SK-N-SH (cell line): ENCODE data around the gene MRM3. TPM values are rescaled to one million over a fixed set of nuclear protein-coding genes. Genes with fewer than 3 reads are reported as not detected.

ENCODE experiments used
- CTCF ChIA-PET: fragments of 300-600, 350-600 bp; formaldehyde crosslinking; extraction: SDS; loops from one replicate; lab custom pipeline; 2021; lab: Yijun Ruan, JAX
- POLR2A ChIA-PET: fragments of 350-600 bp; sonication (Branson Sonifier 250); formaldehyde crosslinking; extraction: SDS; loops from one replicate; lab custom pipeline; 2020; ENCODE audit warnings: antibody characterized with exemption, inconsistent platforms; lab: Yijun Ruan, JAX
- DNase-seq: peaks from one replicate; pipeline ENCODE4 v3.0.0; 2012
- H2AFZ ChIP-seq: fragments of 200-600 bp; sonication (generic); 2 replicates; pipeline ENCODE4 v1.8.1; 2016; ENCODE audit warnings: antibody characterized with exemption, mild to moderate bottlenecking, low read depth
- H3F3A ChIP-seq: fragments of 200-600 bp; sonication (generic); replicated peaks from 2 replicates; pipeline ENCODE3; 2016; ENCODE audit warnings: antibody characterized with exemption, mild to moderate bottlenecking; ENCODE audit not compliant: insufficient read depth
- H3K27ac ChIP-seq, 2 experiments: fragments of 200-500 bp in 1 of 2; fragments of 200-600 bp in 1 of 2; sonication (Bioruptor generic) in 1 of 2; sonication (generic), shearing (Covaris generic) in 1 of 2; 2 replicates each; pipeline versions ENCODE4 v1.5.1 to v1.6.1; 2014 to 2016; ENCODE audit warnings: low read depth in 2 of 2, inconsistent platforms in 1 of 2, low read length in 1 of 2, mild to moderate bottlenecking in 1 of 2, mixed read lengths in 1 of 2
- H3K27me3 ChIP-seq: fragments of 200-600 bp; sonication (generic), shearing (Covaris generic); 2 replicates; pipeline ENCODE4 v1.6.1; 2016; ENCODE audit warnings: mixed run types; ENCODE audit not compliant: insufficient read depth
- H3K36me3 ChIP-seq, 2 experiments: fragments of 200-500 bp in 1 of 2; fragments of 200-600 bp in 1 of 2; sonication (Bioruptor generic) in 1 of 2; sonication (generic) in 1 of 2; replicated peaks in 1 of 2; 2 replicates each; pipeline versions ENCODE3 to v1.5.1; 2014 to 2016; ENCODE audit warnings: low read length in 1 of 2, mild to moderate bottlenecking in 1 of 2; ENCODE audit not compliant: insufficient read depth in 2 of 2, control insufficient read depth in 1 of 2
- H3K4me1 ChIP-seq, 2 experiments: fragments of 200-500 bp in 1 of 2; fragments of 200-600 bp in 1 of 2; sonication (Bioruptor generic) in 1 of 2; sonication (generic), shearing (Covaris generic) in 1 of 2; 2 replicates each; pipeline versions ENCODE4 v1.5.1 to v1.6.1; 2014 to 2016; ENCODE audit warnings: low read depth in 1 of 2, low read length in 1 of 2, mixed run types in 1 of 2; ENCODE audit not compliant: insufficient read depth in 2 of 2, control insufficient read depth in 1 of 2
- H3K4me2 ChIP-seq: fragments of 200-600 bp; sonication (generic), shearing (Covaris generic); 2 replicates; pipeline ENCODE4 v1.6.1; 2017; ENCODE audit warnings: mixed run types
- H3K4me3 ChIP-seq, 2 experiments: fragments of 200-500 bp in 1 of 2; fragments of 200-600 bp in 1 of 2; sonication (Bioruptor generic) in 1 of 2; sonication (generic), shearing (Covaris generic) in 1 of 2; 2 replicates each; pipeline versions ENCODE4 v1.5.1 to v1.8.1; 2014 to 2016; ENCODE audit warnings: low read depth in 2 of 2, inconsistent platforms in 1 of 2, low read length in 1 of 2, mild to moderate bottlenecking in 1 of 2, mixed read lengths in 1 of 2, moderate library complexity in 1 of 2
- H3K79me2 ChIP-seq: fragments of 200-600 bp; sonication (generic); 2 replicates; pipeline ENCODE4 v1.8.1; 2017; ENCODE audit warnings: mild to moderate bottlenecking; ENCODE audit not compliant: insufficient read depth
- H3K9ac ChIP-seq: fragments of 200-600 bp; sonication (generic); 2 replicates; pipeline ENCODE4 v1.6.1; 2017; ENCODE audit warnings: mixed run types
- H3K9me2 ChIP-seq: fragments of 200-600 bp; sonication (generic); 2 replicates; pipeline ENCODE4 v1.6.1; 2017; ENCODE audit warnings: mixed run types
- H3K9me3 ChIP-seq: fragments of 200-600 bp; sonication (generic); 2 replicates; pipeline ENCODE4 v1.6.1; 2017; ENCODE audit warnings: mixed run types, mild to moderate bottlenecking, moderate library complexity
- H4K20me1 ChIP-seq: fragments of 200-600 bp; sonication (generic); 2 replicates; pipeline ENCODE4 v1.6.1; 2017; ENCODE audit warnings: mild to moderate bottlenecking, mixed run types; ENCODE audit not compliant: insufficient read depth
- CHD2 ChIP-seq: fragments of 150-350 bp; IDR thresholded peaks from 2 replicates; pipeline ENCODE4 v1.6.1; 2018; ENCODE audit warnings: low read length; ENCODE audit not compliant: partially characterized antibody
- ELF1 ChIP-seq: IDR thresholded peaks from 2 replicates; pipeline ENCODE4 v1.4.0; 2012
- EP300 ChIP-seq, 2 experiments: IDR thresholded peaks; 2 replicates each; pipeline versions ENCODE4 v1.4.0 to v1.6.1; 2012; ENCODE audit warnings: borderline replicate concordance in 1 of 2, low read depth in 1 of 2, low read length in 1 of 2
- EZH2phosphoT487 ChIP-seq: fragments of 200-600 bp; sonication (generic); IDR thresholded peaks from 2 replicates; pipeline ENCODE4 v1.6.1; 2017; ENCODE audit warnings: low read depth, mixed run types, mild to moderate bottlenecking, antibody characterized with exemption, moderate library complexity, borderline replicate concordance
- FOSL2 ChIP-seq: IDR thresholded peaks from 2 replicates; pipeline ENCODE4 v1.4.0; 2012; ENCODE audit warnings: low read depth, mild to moderate bottlenecking, moderate library complexity, borderline replicate concordance
- FOXM1 ChIP-seq: IDR thresholded peaks from 2 replicates; pipeline ENCODE4 v1.4.0; 2012; ENCODE audit warnings: low read depth, mild to moderate bottlenecking
- GABPA ChIP-seq: IDR thresholded peaks from 2 replicates; pipeline ENCODE4 v1.4.0; 2012; ENCODE audit warnings: low read depth, mild to moderate bottlenecking
- GATA2 ChIP-seq: sonication (generic); formaldehyde crosslinking; IDR thresholded peaks from 2 replicates; pipeline ENCODE4 v1.5.0; 2020; ENCODE audit warnings: mild to moderate bottlenecking, missing genetic modification reagents
- JUND ChIP-seq: IDR thresholded peaks from 2 replicates; pipeline ENCODE4 v1.4.0; 2012
- MEF2A ChIP-seq: IDR thresholded peaks from 2 replicates; pipeline ENCODE4 v1.4.0; 2012; ENCODE audit warnings: low read depth, borderline replicate concordance
- NRF1 ChIP-seq: IDR thresholded peaks from 2 replicates; pipeline ENCODE4 v1.6.1; 2012; ENCODE audit warnings: low read depth, mild to moderate bottlenecking, low read length
- POLR2AphosphoS5 ChIP-seq: IDR thresholded peaks from 2 replicates; pipeline ENCODE4 v1.6.1; 2012; ENCODE audit warnings: low read depth, low read length
- RAD21 ChIP-seq: IDR thresholded peaks from 2 replicates; pipeline ENCODE4 v1.6.1; 2012; ENCODE audit warnings: mild to moderate bottlenecking, low read length
- RCOR1 ChIP-seq: fragments of 150-350 bp; IDR thresholded peaks from 2 replicates; pipeline ENCODE4 v1.6.1; 2017; ENCODE audit warnings: antibody characterized with exemption, low read length
- RFX5 ChIP-seq: IDR thresholded peaks from 2 replicates; pipeline ENCODE4 v1.6.1; 2012; ENCODE audit warnings: mild to moderate bottlenecking, improper control_type of control experiment, low read length
- SIN3A ChIP-seq: IDR thresholded peaks from 2 replicates; pipeline ENCODE4 v1.6.1; 2012; ENCODE audit warnings: low read depth, mild to moderate bottlenecking, low read length, moderate library complexity, borderline replicate concordance
- SMC3 ChIP-seq: IDR thresholded peaks from 2 replicates; pipeline ENCODE4 v1.6.1; 2012; ENCODE audit warnings: low read depth, low read length, improper control_type of control experiment
- TAF1 ChIP-seq: IDR thresholded peaks from 2 replicates; pipeline ENCODE4 v1.6.1; 2012; ENCODE audit warnings: low read depth, mild to moderate bottlenecking, low read length, moderate library complexity, borderline replicate concordance
- WGBS: methylation state at CpG from one replicate; pipeline ENCODE4 v1.1.6; 2017; ENCODE audit warnings: low lambda C conversion rate; 5-methylcytosine and 5-hydroxymethylcytosine counted together
- polyA plus RNA-seq, 3 experiments: library from polyadenylated mRNA; depleted of rRNA; stranded (reverse); fragments of >200 nt; gene quantifications; 2 replicates each; pipeline ENCODE4 v1.2.3, GENCODE V29; 2012
- TF ChIP-seq, protein P1 (sequence below): fragments of 150-350 bp; IDR thresholded peaks from 2 replicates; pipeline ENCODE4 v1.6.1; 2017; ENCODE audit warnings: antibody characterized with exemption, low read length, low read depth, borderline replicate concordance
- TF ChIP-seq, protein P2 (sequence below): IDR thresholded peaks from 2 replicates; pipeline ENCODE4 v1.4.0; 2012; ENCODE audit warnings: low read depth, borderline replicate concordance
- TF ChIP-seq, protein P3 (sequence below): fragments of 150-350 bp; IDR thresholded peaks from 2 replicates; pipeline ENCODE4 v1.6.1; 2016; ENCODE audit warnings: mild to moderate bottlenecking, low read depth, low read length
- TF ChIP-seq, protein P4 (sequence below): IDR thresholded peaks from 2 replicates; pipeline ENCODE4 v1.4.0; 2012; ENCODE audit warnings: low read depth, borderline replicate concordance
- TF ChIP-seq, protein P5 (sequence below): IDR thresholded peaks from 2 replicates; pipeline ENCODE4 v1.4.0; 2012; ENCODE audit warnings: low read depth

The MRM3 gene, protein sequence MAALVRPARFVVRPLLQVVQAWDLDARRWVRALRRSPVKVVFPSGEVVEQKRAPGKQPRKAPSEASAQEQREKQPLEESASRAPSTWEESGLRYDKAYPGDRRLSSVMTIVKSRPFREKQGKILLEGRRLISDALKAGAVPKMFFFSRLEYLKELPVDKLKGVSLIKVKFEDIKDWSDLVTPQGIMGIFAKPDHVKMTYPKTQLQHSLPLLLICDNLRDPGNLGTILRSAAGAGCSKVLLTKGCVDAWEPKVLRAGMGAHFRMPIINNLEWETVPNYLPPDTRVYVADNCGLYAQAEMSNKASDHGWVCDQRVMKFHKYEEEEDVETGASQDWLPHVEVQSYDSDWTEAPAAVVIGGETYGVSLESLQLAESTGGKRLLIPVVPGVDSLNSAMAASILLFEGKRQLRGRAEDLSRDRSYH
- polyA plus RNA-seq (2012; rRNA removed) = 16.4 and 17.4 TPM in 2 replicates
- 13.0 and 15.4 TPM in 2 replicates for polyA plus RNA-seq (2012; cell fraction: cytosol; rRNA removed)
- polyA plus RNA-seq (2012; cell fraction: nucleus; rRNA removed) = 14.5 and 16.5 TPM in 2 replicates

DNA sequence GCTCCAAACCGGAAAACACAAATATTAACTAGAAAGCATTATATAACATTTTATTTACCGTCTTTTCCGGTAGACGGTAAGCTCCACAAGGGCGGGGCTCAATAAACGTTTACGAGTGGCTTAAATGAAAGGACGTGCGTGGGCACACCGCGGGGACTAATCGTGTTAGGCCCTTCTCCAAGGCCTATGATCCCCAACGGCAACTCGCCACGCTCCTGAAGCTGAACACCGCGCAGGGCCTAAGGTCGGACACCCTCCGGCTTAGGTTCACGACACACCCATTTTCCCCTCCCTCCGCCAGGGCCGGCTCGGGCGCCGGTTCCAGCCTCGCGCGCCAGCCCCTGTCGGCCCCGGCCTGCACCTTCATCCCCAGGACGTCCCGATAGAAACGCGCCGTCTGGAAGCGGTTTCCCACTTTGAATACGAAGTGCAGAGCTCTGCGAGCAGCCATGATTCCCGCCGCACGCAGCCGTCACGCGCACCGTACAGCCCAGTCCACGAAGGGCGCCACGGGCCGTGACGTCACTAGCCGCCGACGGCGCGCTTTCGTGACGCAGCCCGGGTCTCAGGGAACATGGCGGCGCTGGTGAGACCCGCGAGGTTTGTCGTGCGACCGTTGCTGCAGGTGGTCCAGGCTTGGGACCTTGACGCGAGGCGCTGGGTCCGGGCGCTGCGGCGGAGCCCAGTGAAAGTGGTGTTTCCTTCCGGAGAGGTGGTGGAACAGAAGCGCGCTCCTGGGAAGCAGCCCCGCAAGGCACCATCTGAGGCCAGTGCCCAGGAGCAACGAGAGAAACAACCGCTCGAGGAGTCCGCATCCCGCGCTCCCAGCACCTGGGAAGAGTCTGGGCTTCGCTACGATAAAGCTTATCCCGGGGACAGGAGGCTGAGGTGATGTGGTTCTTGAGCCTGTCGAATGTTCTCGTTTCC is at the start of gene MRM3, which contains the start of gene GLOD4:
TSS of gene MRM3 (plus strand) at position 549 of the 927 bp plus-strand sequence. CDS start at position 575, 26 bp downstream.
TSS of gene GLOD4 (minus strand) at position 476 of the 927 bp plus-strand sequence. CDS start at position 451, 25 bp downstream.
- peaks cover 20 to 26% of the 10 kb centered on the region in 2 experiments for H3K36me3 ChIP-seq
- peak within 1 kb of the TSS; percentile 81 for H2AFZ ChIP-seq
- no peaks in the 10 kb centered on the region for H3K27me3 ChIP-seq
- H3F3A ChIP-seq = peaks cover 3% of the 10 kb centered on the region
- no peaks in the 10 kb centered on the region for H3K9me3 ChIP-seq
- H3K9me2 ChIP-seq = no peaks in the 10 kb centered on the region
- peaks cover 65% of the 10 kb centered on the region for H3K79me2 ChIP-seq
- ChIA-PET POLR2A (interaction anchor here (0.6 to 1.4 kb wide), 6 partner anchors 10 to 199 kb away, joined by 3 to 8 read pairs (median 4); partner anchors contain the start of gene GEMIN4), CTCF (interaction anchor here (0.6 to 3.1 kb wide), 8 partner anchors 13 to 274 kb away, joined by 3 to 18 read pairs (median 5); partner anchors contain the start of genes GEMIN4, NXN and TIMM22)
- 1% methylated on average over 28 of the region's 87 CpGs for WGBS
- H3K4me1 ChIP-seq = peaks cover 9 to 15% of the 10 kb centered on the region in 2 experiments
- H3K4me2 ChIP-seq = peak within 1 kb of the TSS; percentile 87
- H3K27ac ChIP-seq = peak within 1 kb of the TSS; percentile 56 to 77
- H3K9ac ChIP-seq = peak within 1 kb of the TSS; percentile 75
- peak; percentile 97 for DNase-seq
- no peaks in the 10 kb centered on the region for H4K20me1 ChIP-seq
- peak within 1 kb of the TSS; percentile 98 to 99 for H3K4me3 ChIP-seq
- TF ChIP-seq RCOR1 (peak; percentile 18; the same call in 1 of the 2 replicates), NRF1 (peak; percentile 46), EZH2phosphoT487 (no peak), FOXM1 (no peak), SIN3A (peak; percentile 97), RAD21 (no peak), GATA2 (CRISPR knock-in tag) (no peak), ELF1 (no peak), EP300 (IDR thresholded peaks at IDR 0.05; ENCODE audit: borderline replicate concordance in 1 of 2, low read depth in 1 of 2, low read length in 1 of 2) (no peak), GABPA (no peak), TAF1 (peak; percentile 92), CHD2 (peak; percentile 90), POLR2AphosphoS5 (peak; percentile 93), RFX5 (no peak), FOSL2 (no peak), JUND (no peak), MEF2A (no peak), SMC3 (no peak)
- TF ChIP-seq, protein P1, sequence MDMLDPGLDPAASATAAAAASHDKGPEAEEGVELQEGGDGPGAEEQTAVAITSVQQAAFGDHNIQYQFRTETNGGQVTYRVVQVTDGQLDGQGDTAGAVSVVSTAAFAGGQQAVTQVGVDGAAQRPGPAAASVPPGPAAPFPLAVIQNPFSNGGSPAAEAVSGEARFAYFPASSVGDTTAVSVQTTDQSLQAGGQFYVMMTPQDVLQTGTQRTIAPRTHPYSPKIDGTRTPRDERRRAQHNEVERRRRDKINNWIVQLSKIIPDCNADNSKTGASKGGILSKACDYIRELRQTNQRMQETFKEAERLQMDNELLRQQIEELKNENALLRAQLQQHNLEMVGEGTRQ = no peak
- TF ChIP-seq, protein P2, sequence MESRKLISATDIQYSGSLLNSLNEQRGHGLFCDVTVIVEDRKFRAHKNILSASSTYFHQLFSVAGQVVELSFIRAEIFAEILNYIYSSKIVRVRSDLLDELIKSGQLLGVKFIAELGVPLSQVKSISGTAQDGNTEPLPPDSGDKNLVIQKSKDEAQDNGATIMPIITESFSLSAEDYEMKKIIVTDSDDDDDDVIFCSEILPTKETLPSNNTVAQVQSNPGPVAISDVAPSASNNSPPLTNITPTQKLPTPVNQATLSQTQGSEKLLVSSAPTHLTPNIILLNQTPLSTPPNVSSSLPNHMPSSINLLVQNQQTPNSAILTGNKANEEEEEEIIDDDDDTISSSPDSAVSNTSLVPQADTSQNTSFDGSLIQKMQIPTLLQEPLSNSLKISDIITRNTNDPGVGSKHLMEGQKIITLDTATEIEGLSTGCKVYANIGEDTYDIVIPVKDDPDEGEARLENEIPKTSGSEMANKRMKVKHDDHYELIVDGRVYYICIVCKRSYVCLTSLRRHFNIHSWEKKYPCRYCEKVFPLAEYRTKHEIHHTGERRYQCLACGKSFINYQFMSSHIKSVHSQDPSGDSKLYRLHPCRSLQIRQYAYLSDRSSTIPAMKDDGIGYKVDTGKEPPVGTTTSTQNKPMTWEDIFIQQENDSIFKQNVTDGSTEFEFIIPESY = peak; percentile 53; the same call in 1 of the 2 replicates
- TF ChIP-seq, protein P3, sequence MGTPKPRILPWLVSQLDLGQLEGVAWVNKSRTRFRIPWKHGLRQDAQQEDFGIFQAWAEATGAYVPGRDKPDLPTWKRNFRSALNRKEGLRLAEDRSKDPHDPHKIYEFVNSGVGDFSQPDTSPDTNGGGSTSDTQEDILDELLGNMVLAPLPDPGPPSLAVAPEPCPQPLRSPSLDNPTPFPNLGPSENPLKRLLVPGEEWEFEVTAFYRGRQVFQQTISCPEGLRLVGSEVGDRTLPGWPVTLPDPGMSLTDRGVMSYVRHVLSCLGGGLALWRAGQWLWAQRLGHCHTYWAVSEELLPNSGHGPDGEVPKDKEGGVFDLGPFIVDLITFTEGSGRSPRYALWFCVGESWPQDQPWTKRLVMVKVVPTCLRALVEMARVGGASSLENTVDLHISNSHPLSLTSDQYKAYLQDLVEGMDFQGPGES = no peak
- TF ChIP-seq, protein P4, sequence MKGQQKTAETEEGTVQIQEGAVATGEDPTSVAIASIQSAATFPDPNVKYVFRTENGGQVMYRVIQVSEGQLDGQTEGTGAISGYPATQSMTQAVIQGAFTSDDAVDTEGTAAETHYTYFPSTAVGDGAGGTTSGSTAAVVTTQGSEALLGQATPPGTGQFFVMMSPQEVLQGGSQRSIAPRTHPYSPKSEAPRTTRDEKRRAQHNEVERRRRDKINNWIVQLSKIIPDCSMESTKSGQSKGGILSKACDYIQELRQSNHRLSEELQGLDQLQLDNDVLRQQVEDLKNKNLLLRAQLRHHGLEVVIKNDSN = peak; percentile 76
- TF ChIP-seq, protein P5, sequence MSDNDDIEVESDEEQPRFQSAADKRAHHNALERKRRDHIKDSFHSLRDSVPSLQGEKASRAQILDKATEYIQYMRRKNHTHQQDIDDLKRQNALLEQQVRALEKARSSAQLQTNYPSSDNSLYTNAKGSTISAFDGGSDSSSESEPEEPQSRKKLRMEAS = peak; percentile 95
